Measurements from ENCODE around the gene OR51M1. TPM values are rescaled to one million over a fixed set of nuclear protein-coding genes. Genes with fewer than 3 reads are reported as not detected.
A peak's percentile ranks its signal among the peaks of the same experiment; 100 is the strongest.

Gene OR51M1
- total and polyA plus RNA-seq, 7 donors: not detected

DNA sequence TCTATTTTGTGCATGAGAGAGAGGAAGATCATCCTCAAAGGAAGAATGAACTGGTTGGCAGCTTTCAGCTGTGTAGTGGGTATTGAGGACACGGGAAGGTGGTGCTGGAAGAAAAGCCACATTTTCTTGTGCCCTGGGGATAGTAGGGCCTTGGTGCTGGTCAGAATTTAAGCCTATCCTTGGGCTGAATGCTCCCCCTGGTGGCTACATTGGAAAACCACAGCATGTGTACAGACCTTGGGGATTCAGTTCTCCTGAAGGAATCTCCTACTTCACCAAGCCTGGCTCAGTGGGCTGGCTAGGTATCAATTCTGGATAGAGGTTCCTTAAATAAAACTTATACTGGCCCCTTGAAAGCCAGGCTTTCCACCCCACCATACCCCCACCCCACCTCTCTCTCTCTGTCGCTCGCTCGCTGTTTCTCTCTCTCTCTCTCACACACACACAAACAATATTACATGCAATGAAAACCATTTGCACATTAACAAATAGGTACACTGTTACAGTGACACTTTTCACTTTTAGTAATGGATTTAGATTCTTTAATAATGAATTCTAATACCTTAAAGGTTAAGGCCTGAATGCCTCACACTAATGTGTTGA, 2.8 kb upstream of the OR51M1 start:
- DNase-seq (no peak), ATAC-seq (no peak)
- 72 to 75% (median 75%) methylated on average over 4 of the region's 4 CpGs for WGBS, 3 donors
- Histone ChIP-seq H3K4me1 (no peaks in the 10 kb centered on the region), H3K36me3 (ENCODE audit: insufficient read depth in 1 of 2, low read depth in 1 of 2) (no peaks in the 10 kb centered on the region), H3K27ac (no peak overlapping the region), H3K4me3 (no peak overlapping the region), H3K9me3 (no peaks in the 10 kb centered on the region), H3K27me3 (ENCODE audit: insufficient read depth in 3 of 3, low read length in 2 of 3) (peaks cover 0 to 1% (median 0%) of the 10 kb centered on the region in 3 donors)
- TF ChIP-seq, protein P1, sequence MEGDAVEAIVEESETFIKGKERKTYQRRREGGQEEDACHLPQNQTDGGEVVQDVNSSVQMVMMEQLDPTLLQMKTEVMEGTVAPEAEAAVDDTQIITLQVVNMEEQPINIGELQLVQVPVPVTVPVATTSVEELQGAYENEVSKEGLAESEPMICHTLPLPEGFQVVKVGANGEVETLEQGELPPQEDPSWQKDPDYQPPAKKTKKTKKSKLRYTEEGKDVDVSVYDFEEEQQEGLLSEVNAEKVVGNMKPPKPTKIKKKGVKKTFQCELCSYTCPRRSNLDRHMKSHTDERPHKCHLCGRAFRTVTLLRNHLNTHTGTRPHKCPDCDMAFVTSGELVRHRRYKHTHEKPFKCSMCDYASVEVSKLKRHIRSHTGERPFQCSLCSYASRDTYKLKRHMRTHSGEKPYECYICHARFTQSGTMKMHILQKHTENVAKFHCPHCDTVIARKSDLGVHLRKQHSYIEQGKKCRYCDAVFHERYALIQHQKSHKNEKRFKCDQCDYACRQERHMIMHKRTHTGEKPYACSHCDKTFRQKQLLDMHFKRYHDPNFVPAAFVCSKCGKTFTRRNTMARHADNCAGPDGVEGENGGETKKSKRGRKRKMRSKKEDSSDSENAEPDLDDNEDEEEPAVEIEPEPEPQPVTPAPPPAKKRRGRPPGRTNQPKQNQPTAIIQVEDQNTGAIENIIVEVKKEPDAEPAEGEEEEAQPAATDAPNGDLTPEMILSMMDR (IDR thresholded peaks at IDR 0.05): peak; percentile 25
- intact Hi-C loops (cut with DNase I): no loop called here

DNA sequence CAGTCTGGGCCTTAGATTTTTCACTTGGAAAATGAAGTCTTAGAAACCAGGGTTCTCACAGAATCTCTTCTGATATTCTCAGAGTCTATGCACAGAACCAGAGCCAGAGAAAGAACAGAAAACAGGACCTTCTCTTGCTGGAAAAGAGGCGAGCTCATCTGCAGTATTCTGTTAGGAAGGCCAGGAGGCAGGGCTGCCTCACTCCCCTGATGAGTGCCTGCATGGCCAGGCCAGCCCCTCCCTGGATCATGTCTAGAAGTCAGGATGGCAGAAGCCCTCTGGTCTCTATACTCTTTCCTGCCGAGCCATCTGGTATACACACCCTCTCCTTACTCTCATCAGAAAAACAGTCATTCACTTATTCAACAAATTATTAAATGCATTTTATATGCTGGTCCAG, 723 bp downstream of the OR51M1 start:
- intact Hi-C loops (cut with DNase I): no loop called here
- WGBS, 3 donors: 66 to 67% (median 67%) methylated on average over 2 of the region's 2 CpGs
- Histone ChIP-seq H3K27me3 (ENCODE audit: insufficient read depth in 3 of 3, low read length in 2 of 3) (peaks cover 0 to 1% (median 0%) of the 10 kb centered on the region in 3 donors), H3K27ac (no peak overlapping the region), H3K9me3 (no peaks in the 10 kb centered on the region), H3K4me3 (no peak overlapping the region), H3K36me3 (ENCODE audit: insufficient read depth in 1 of 2, low read depth in 1 of 2) (no peaks in the 10 kb centered on the region), H3K4me1 (no peaks in the 10 kb centered on the region)
- ATAC-seq: no peak
- TF ChIP-seq, protein P1 (IDR thresholded peaks at IDR 0.05): no peak
- DNase-seq: no peak

DNA sequence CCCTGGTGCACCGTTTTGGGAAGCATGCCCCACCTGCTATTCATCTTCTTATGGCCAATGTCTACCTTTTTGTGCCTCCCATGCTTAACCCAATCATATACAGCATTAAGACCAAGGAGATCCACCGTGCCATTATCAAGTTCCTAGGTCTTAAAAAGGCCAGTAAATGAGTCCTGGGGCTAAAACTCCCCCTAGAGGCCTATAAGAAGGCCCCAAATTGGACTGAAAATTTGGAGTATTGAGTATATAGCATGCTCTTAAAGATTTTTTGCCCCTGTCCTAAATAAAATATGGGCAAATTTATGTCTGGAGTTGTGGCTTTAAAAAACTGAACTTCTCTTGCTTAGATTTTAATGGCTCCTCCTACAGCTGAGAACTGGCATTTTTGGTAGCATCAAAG, 6.6 kb downstream of the OR51M1 start:
- Histone ChIP-seq H3K27ac (no peak overlapping the region), H3K36me3 (ENCODE audit: insufficient read depth in 1 of 2, low read depth in 1 of 2) (no peaks in the 10 kb centered on the region), H3K4me1 (no peaks in the 10 kb centered on the region), H3K27me3 (ENCODE audit: insufficient read depth in 3 of 3, low read length in 2 of 3) (no peaks in the 10 kb centered on the region), H3K4me3 (no peak overlapping the region), H3K9me3 (no peaks in the 10 kb centered on the region)
- intact Hi-C loops (cut with DNase I): no loop called here
- WGBS, 3 donors: 58 to 73% (median 66%) methylated on average over 2 of the region's 2 CpGs
- TF ChIP-seq, protein P1 (IDR thresholded peaks at IDR 0.05): no peak
- DNase-seq (no peak), ATAC-seq (no peak)

DNA sequence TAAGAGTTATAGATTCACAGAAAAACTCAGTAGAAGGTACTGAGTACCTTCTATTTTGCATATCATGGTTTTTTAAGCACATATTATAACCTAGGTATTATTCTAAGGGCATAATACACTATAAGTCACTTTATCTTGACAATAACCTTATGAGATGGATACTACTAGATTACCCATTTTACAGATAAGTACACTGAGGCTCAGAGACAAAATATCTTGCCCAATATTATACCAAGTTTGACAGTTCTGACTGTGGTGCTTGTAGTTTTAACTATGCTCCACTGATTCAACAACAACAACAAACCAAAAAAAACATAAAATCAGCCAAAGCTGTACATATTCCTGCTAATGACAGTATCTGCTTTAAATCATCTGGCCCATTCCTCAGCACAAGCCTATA, 10.5 kb downstream of the OR51M1 start:
- ATAC-seq: no peak
- DNase-seq: no peak
- TF ChIP-seq, protein P1 (IDR thresholded peaks at IDR 0.05): no peak
- no peaks in the 10 kb centered on the region for H3K9me3 ChIP-seq
- intact Hi-C loops (cut with DNase I): no loop called here
- H3K4me3 ChIP-seq: no peak overlapping the region
- H3K27me3 ChIP-seq (ENCODE audit: insufficient read depth in 3 of 3, low read length in 2 of 3): no peaks in the 10 kb centered on the region
- no peak overlapping the region for H3K27ac ChIP-seq
- no peaks in the 10 kb centered on the region for H3K36me3 ChIP-seq (ENCODE audit: insufficient read depth in 1 of 2, low read depth in 1 of 2)
- H3K4me1 ChIP-seq: no peaks in the 10 kb centered on the region

DNA sequence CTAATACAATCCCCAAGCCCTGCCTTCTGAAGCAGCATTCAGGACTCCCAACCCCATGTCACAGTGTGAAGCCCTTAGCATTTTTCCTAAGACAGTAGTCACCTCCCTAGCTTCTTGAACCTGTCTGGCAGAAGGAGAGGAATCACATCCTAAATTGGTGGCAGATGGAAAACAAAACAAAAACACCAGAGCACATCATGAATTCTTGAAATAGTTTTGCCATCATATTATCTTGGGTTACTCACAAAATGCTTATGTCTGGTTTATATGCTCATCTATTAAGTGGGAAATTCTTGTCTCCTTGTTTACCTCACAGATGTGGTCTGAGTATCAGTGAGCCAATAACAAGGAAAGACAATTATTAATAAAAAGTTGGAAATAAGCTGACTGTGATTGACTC, 15.3 kb downstream of the OR51M1 start:
- ATAC-seq (no peak), DNase-seq (no peak)
- H3K4me3 ChIP-seq: no peak overlapping the region
- no peaks in the 10 kb centered on the region for H3K4me1 ChIP-seq
- intact Hi-C loops (cut with DNase I): no loop called here
- no peaks in the 10 kb centered on the region for H3K27me3 ChIP-seq (ENCODE audit: insufficient read depth in 3 of 3, low read length in 2 of 3)
- TF ChIP-seq, protein P1 (IDR thresholded peaks at IDR 0.05): no peak
- no peak overlapping the region for H3K27ac ChIP-seq
- H3K36me3 ChIP-seq (ENCODE audit: insufficient read depth in 1 of 2, low read depth in 1 of 2): no peaks in the 10 kb centered on the region
- no peaks in the 10 kb centered on the region for H3K9me3 ChIP-seq
